ENCODE results near the gene DOK3. TPM values are rescaled to one million over a fixed set of nuclear protein-coding genes. Genes with fewer than 3 reads are reported as not detected.

DOK3 gene
- total RNA-seq, 1 experiment from 2014 or later, result 8.0 TPM

DNA sequence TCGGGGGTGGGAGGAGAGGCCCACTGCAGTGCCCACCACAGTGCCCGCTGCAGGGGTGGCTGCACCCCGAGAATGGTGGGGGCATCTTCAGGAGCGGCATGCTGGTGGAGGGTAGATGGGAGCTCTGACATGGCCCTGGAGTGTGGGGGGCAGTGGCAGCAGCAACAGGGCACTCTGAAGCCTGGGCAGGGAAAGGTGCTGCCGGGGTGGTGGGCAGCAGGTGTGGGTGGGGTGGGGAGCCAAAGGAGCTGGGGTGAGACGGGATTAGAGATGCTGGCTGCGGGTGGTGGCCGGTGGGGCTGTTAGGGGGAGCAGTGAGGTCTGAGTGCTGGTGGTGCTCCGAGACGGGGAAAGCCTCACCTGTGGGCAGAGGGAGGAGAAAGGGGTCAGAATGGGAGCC, 26.8 kb upstream of the DOK3 start:
- RAD21 ChIA-PET (ENCODE audit: low non-redundant PET in 1 of 2, low total read pairs in 2 of 2, uncharacterized antibody in 2 of 2, unreplicated experiment in 2 of 2), result no interaction called here
- Histone ChIP-seq H3K9ac (ENCODE audit: low read length) (no peak overlapping the region), H3K27ac (ENCODE audit: low read depth, low read length) (no peak overlapping the region), H3K9me3 (ENCODE audit: control insufficient read depth in 1 of 2, insufficient read depth in 1 of 2, low read depth in 1 of 2, low read length in 2 of 2) (no peaks in the 10 kb centered on the region), H3K9me2 (ENCODE audit: insufficient read depth) (no peaks in the 10 kb centered on the region), H3K79me2 (ENCODE audit: insufficient read depth, low read length) (peaks cover 10% of the 10 kb centered on the region; the same call in 1 of the 2 replicates), H3K4me3 (replicated peaks in 1 of 2; ENCODE audit: low read depth in 1 of 2, low read length in 2 of 2) (no peak overlapping the region), H3K36me3 (ENCODE audit: control insufficient read depth in 1 of 2, insufficient read depth in 2 of 2, low read length in 2 of 2) (peaks cover 9 to 29% of the 10 kb centered on the region in 2 experiments; a peak in 3 of 4 replicates), H2AFZ (ENCODE audit: low read depth, low read length, poor library complexity, severe bottlenecking) (no peak overlapping the region), H3K4me2 (ENCODE audit: low read length) (no peak overlapping the region), H3K27me3 (ENCODE audit: insufficient read depth, low read length) (no peaks in the 10 kb centered on the region), H3K4me1 (ENCODE audit: control insufficient read depth in 1 of 2, insufficient read depth in 2 of 2, low read length in 2 of 2) (no peaks in the 10 kb centered on the region), H4K20me1 (ENCODE audit: insufficient read depth) (no peaks in the 10 kb centered on the region)
- no peak for TF ChIP-seq SRF (IDR thresholded peaks at IDR 0.05; ENCODE audit: low read depth)
- no peak for TF ChIP-seq SIN3A (IDR thresholded peaks at IDR 0.05; ENCODE audit: low read depth)
- TF ChIP-seq CEBPB (IDR thresholded peaks at IDR 0.05; ENCODE audit: low read depth), result no peak
- TF ChIP-seq, protein P1, sequence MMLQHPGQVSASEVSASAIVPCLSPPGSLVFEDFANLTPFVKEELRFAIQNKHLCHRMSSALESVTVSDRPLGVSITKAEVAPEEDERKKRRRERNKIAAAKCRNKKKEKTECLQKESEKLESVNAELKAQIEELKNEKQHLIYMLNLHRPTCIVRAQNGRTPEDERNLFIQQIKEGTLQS (IDR thresholded peaks at IDR 0.05), result no peak
- TF ChIP-seq, protein P2, sequence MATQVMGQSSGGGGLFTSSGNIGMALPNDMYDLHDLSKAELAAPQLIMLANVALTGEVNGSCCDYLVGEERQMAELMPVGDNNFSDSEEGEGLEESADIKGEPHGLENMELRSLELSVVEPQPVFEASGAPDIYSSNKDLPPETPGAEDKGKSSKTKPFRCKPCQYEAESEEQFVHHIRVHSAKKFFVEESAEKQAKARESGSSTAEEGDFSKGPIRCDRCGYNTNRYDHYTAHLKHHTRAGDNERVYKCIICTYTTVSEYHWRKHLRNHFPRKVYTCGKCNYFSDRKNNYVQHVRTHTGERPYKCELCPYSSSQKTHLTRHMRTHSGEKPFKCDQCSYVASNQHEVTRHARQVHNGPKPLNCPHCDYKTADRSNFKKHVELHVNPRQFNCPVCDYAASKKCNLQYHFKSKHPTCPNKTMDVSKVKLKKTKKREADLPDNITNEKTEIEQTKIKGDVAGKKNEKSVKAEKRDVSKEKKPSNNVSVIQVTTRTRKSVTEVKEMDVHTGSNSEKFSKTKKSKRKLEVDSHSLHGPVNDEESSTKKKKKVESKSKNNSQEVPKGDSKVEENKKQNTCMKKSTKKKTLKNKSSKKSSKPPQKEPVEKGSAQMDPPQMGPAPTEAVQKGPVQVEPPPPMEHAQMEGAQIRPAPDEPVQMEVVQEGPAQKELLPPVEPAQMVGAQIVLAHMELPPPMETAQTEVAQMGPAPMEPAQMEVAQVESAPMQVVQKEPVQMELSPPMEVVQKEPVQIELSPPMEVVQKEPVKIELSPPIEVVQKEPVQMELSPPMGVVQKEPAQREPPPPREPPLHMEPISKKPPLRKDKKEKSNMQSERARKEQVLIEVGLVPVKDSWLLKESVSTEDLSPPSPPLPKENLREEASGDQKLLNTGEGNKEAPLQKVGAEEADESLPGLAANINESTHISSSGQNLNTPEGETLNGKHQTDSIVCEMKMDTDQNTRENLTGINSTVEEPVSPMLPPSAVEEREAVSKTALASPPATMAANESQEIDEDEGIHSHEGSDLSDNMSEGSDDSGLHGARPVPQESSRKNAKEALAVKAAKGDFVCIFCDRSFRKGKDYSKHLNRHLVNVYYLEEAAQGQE (IDR thresholded peaks at IDR 0.05; ENCODE audit: low read depth), result no peak
- TF ChIP-seq POLR2AphosphoS5 (IDR thresholded peaks at IDR 0.05; ENCODE audit: low read depth, low read length), result no peak
- TF ChIP-seq CBX3 (IDR thresholded peaks at IDR 0.05; ENCODE audit: low read depth), result no peak
- DNase-seq (ENCODE audit: low read depth, low spot score), result no peak
- CTCF ChIA-PET, result no interaction called here
- ATAC-seq, result no peak
- intact Hi-C loops (cut with micrococcal nuclease), result no loop called here
- POLR2A ChIA-PET, result interaction anchor here (0.9 kb wide), 1 partner anchor 9 kb away, joined by 3 read pairs; no protein-coding TSS in a partner anchor
- BruUV-seq (replicated peaks), result no TSS peak
